Lower leg skin (tissue), 4 donors: ENCODE measurements around the gene CRY2. TPM values are rescaled to one million over a fixed set of nuclear protein-coding genes. Genes with fewer than 3 reads are reported as not detected.

Experiments
- DNase-seq, 2 donors: peaks; one replicate each; pipeline ENCODE4 v3.0.0-alpha.2; 2019; ENCODE audit warnings: low spot score in 2 of 2
- H3K4me3 ChIP-seq: fragments of 200-600 bp; sonication (generic); 2 replicates; pipeline ENCODE4 v1.5.1; 2017; ENCODE audit warnings: mild to moderate bottlenecking, low read depth; ENCODE audit not compliant: poor library complexity, severe bottlenecking
- CTCF ChIP-seq, 3 donors: fragments of 450-650 bp; IDR thresholded peaks; one replicate each; pipeline ENCODE4 v1.5.1; 2016; ENCODE audit warnings: antibody characterized with exemption in 3 of 3, mild to moderate bottlenecking in 3 of 3, moderate library complexity in 2 of 3
- POLR2A ChIP-seq, 2 donors: fragments of 450-650 bp; IDR thresholded peaks; one replicate each; pipeline ENCODE4 v1.6.1; 2016 to 2017; ENCODE audit warnings: antibody characterized with exemption in 2 of 2, mild to moderate bottlenecking in 1 of 2, moderate library complexity in 1 of 2
- WGBS, 2 donors: methylation state at CpG; one replicate each; pipeline ENCODE4 v1.1.5; 2018; 5-methylcytosine and 5-hydroxymethylcytosine counted together
- intact Hi-C: fragments of 100-400 bp; cut with DNase I; formaldehyde crosslinking; loops from one replicate; pipeline ENCODE4 v1.15.0; 2023; ENCODE audit warnings: low total_unique reads
- total RNA-seq, 4 donors: library from RNA; depleted of rRNA; stranded (reverse); fragments of >200 nt; gene quantifications; one replicate each; pipeline ENCODE4 v1.1.0, GENCODE V29; 2016

Gene CRY2
- total RNA-seq, 4 donors from 2014 or later = 59.6 to 92.1 (median 70.1) TPM

- no peak for DNase-seq
- TF ChIP-seq POLR2A (IDR thresholded peaks at IDR 0.05) = no peak
- TF ChIP-seq CTCF (IDR thresholded peaks at IDR 0.05) = no peak
- intact Hi-C loops = no loop called here
- H3K4me3 ChIP-seq = no peak overlapping the region
- WGBS, 2 donors = 50 to 60% methylated on average over 2 to 5 of the region's 8 CpGs
Observed at GRCh38 chr11:45907911-45908370, 60.7 kb downstream of the CRY2 start.

- no peak for TF ChIP-seq POLR2A (IDR thresholded peaks at IDR 0.05)
- no peak for TF ChIP-seq CTCF (IDR thresholded peaks at IDR 0.05)
Observed at GRCh38 chr11:45909594-45910475, 62.6 kb downstream of the CRY2 start.

GRCh38 chr11:45910623-45911022, 63.3 kb downstream of the CRY2 start:
- intact Hi-C loops = no loop called here
- H3K4me3 ChIP-seq = no peak overlapping the region
- WGBS, 2 donors = 81 to 83% methylated on average over 9 of the region's 9 CpGs
- DNase-seq = no peak
- no peak for TF ChIP-seq CTCF (IDR thresholded peaks at IDR 0.05)

More at GRCh38 chr11:45909594-45910475, 62.6 kb downstream of the CRY2 start:
- no peak overlapping the region for H3K4me3 ChIP-seq
- intact Hi-C loops = no loop called here
- DNase-seq = no peak
- WGBS, 2 donors = 88 to 89% methylated on average over 29 to 32 of the region's 32 CpGs

- H3K4me3 ChIP-seq = no peak overlapping the region
- no peak for DNase-seq
- intact Hi-C loops = no loop called here
- TF ChIP-seq CTCF (IDR thresholded peaks at IDR 0.05) = no peak
- no peak for TF ChIP-seq POLR2A (IDR thresholded peaks at IDR 0.05)
- whole genome bisulfite sequencing, 2 donors = 94% methylated on average over 19 of the region's 19 CpGs
Observed at GRCh38 chr11:45913514-45913913, 66.2 kb downstream of the CRY2 start.

GRCh38 chr11:45913942-45914635, 66.8 kb downstream of the CRY2 start:
- intact Hi-C loops = no loop called here
- TF ChIP-seq POLR2A (IDR thresholded peaks at IDR 0.05) = no peak
- DNase-seq = no peak
- H3K4me3 ChIP-seq = no peak overlapping the region
- 86 to 88% methylated on average over 10 to 22 of the region's 22 CpGs for WGBS, 2 donors

- no peak for DNase-seq
- intact Hi-C loops = no loop called here
- 81 to 87% methylated on average over 10 to 13 of the region's 13 CpGs for WGBS, 2 donors
- TF ChIP-seq CTCF (IDR thresholded peaks at IDR 0.05) = no peak
- no peak for TF ChIP-seq POLR2A (IDR thresholded peaks at IDR 0.05)
- no peak overlapping the region for H3K4me3 ChIP-seq
Observed at GRCh38 chr11:45915446-45915845, 68.2 kb downstream of the CRY2 start.
